K562 (cell line): ENCODE results near the gene XIRP2. TPM values are rescaled to one million over a fixed set of nuclear protein-coding genes. Genes with fewer than 3 reads are reported as not detected.

Experiments
- ATAC-seq: fragments of 200-7000 bp; cut with Tn5 transposase; 3 replicates; pipeline ENCODE4 v1.9.1; 2020; ENCODE audit warnings: moderate library complexity
- BruUV-seq: library from RNA; stranded (reverse); fragments of 400-500 nt; replicated peaks from 2 replicates; lab custom pipeline; 2021; lab: Mats Ljungman, UMichigan
- CTCF ChIA-PET: fragments of 300-600 bp; formaldehyde crosslinking; extraction: SDS; loops from one replicate; lab custom pipeline; 2021; ENCODE audit warnings: low intra/inter-chr PET ratio; lab: Yijun Ruan, JAX
- POLR2A ChIA-PET: fragments of 300-600, 350-650 bp; sonication (Branson Sonifier 250); formaldehyde crosslinking; extraction: SDS; loops from one replicate; lab custom pipeline; 2021; ENCODE audit warnings: antibody characterized with exemption, inconsistent platforms; lab: Yijun Ruan, JAX
- DNase-seq, 4 experiments: peaks; one replicate each; pipeline versions ENCODE4 v3.0.0 to v3.0.0-alpha.2; 2011 to 2018; ENCODE audit warnings: low spot score in 3 of 4, mixed read lengths in 3 of 4; ENCODE audit errors: extremely low read depth in 1 of 4
- FAIRE-seq: peaks from 2 replicates; lab custom pipeline; 2011; peaks lifted over from hg19 to GRCh38; lab: Jason Lieb, UNC
- H2AFZ ChIP-seq: 2 replicates; pipeline ENCODE4 v1.6.0; 2011; ENCODE audit warnings: low read depth, low read length, control low read depth, inconsistent platforms
- H3K27ac ChIP-seq: fragments of 200-600 bp; 3 replicates; pipeline ENCODE4 v1.8.0; 2011; ENCODE audit warnings: low read depth, mild to moderate bottlenecking, control low read depth, inconsistent platforms, low read length, moderate library complexity, mixed read lengths; ENCODE audit errors: extremely low read depth
- H3K27me3 ChIP-seq, 2 experiments: fragments of 300-600 bp in 1 of 2; 2 replicates in 1 of 2; 3 replicates in 1 of 2; pipeline versions ENCODE4 v1.6.0 to v1.8.0; 2011; ENCODE audit warnings: inconsistent platforms in 2 of 2, low read length in 2 of 2, mild to moderate bottlenecking in 1 of 2, mixed read lengths in 1 of 2, moderate library complexity in 1 of 2; ENCODE audit not compliant: control insufficient read depth in 2 of 2, insufficient read depth in 2 of 2
- H3K36me3 ChIP-seq: fragments of 300-600 bp; 3 replicates; pipeline ENCODE4 v1.8.0; 2011; ENCODE audit warnings: mild to moderate bottlenecking, low read length, inconsistent platforms; ENCODE audit not compliant: control insufficient read depth, insufficient read depth
- H3K4me1 ChIP-seq, 2 experiments: fragments of 200-600 bp in 1 of 2; replicated peaks in 1 of 2; 2 replicates in 1 of 2; 3 replicates in 1 of 2; pipeline versions ENCODE4 v1.5.1 to v1.8.0; 2011; ENCODE audit warnings: inconsistent platforms in 2 of 2, low read length in 2 of 2, mild to moderate bottlenecking in 1 of 2, mixed read lengths in 1 of 2, moderate library complexity in 1 of 2; ENCODE audit not compliant: control insufficient read depth in 2 of 2, insufficient read depth in 2 of 2
- H3K4me2 ChIP-seq: 2 replicates; pipeline ENCODE4 v1.6.1; 2011; ENCODE audit warnings: low read length, control low read depth, inconsistent platforms, mixed read lengths; ENCODE audit not compliant: insufficient read depth
- H3K4me3 ChIP-seq: fragments of 200-600 bp; sonication (generic), shearing (Covaris generic); 2 replicates; pipeline ENCODE4 v1.5.1; 2016; ENCODE audit warnings: control low read depth, inconsistent platforms
- H3K79me2 ChIP-seq: fragments of 200-600 bp; 3 replicates; pipeline ENCODE4 v1.8.0; 2011; ENCODE audit warnings: low read length, inconsistent platforms; ENCODE audit not compliant: control insufficient read depth, insufficient read depth
- H3K9ac ChIP-seq, 2 experiments: 2 replicates each; pipeline versions ENCODE4 v1.6.0 to v1.6.1; 2011; ENCODE audit warnings: low read depth in 2 of 2, low read length in 2 of 2, control low read depth in 1 of 2, inconsistent platforms in 1 of 2, mild to moderate bottlenecking in 1 of 2, mixed read lengths in 1 of 2; ENCODE audit not compliant: insufficient read depth in 1 of 2
- H3K9me1 ChIP-seq: one replicate; pipeline ENCODE4 v1.6.0; 2011; ENCODE audit warnings: inconsistent platforms, mild to moderate bottlenecking, low read length, moderate library complexity; ENCODE audit not compliant: control insufficient read depth, insufficient read depth
- H3K9me3 ChIP-seq: replicated peaks from 2 replicates; pipeline ENCODE4 v1.5.1; 2011; ENCODE audit warnings: low read depth, low read length, inconsistent platforms; ENCODE audit not compliant: control insufficient read depth, insufficient read depth
- H4K20me1 ChIP-seq: replicated peaks from 2 replicates; pipeline ENCODE4 v1.6.1; 2011; ENCODE audit warnings: low read length, inconsistent platforms, mixed read lengths; ENCODE audit not compliant: control insufficient read depth, insufficient read depth
- CTCF ChIP-seq, 3 experiments: IDR thresholded peaks in 2 of 3; conservative IDR thresholded peaks in 1 of 3; 2 replicates each; pipeline ENCODE4 v1.5.1; 2011 to 2012; ENCODE audit warnings: low read length in 3 of 3, mild to moderate bottlenecking in 3 of 3, control low read depth in 2 of 3, improper control_type of control experiment in 1 of 3, inconsistent platforms in 1 of 3, low read depth in 1 of 3, mixed read lengths in 1 of 3, moderate library complexity in 1 of 3; ENCODE audit not compliant: insufficient read depth in 2 of 3
- CXXC5 ChIP-seq: fragments of 250-450 bp; sonication (Bioruptor Pico); IDR thresholded peaks from 2 replicates; pipeline ENCODE4 v1.8.0; 2022; ENCODE audit warnings: inconsistent platforms, mild to moderate bottlenecking, moderate library complexity
- EP400 ChIP-seq: fragments of 450-650 bp; IDR thresholded peaks from 2 replicates; pipeline ENCODE4 v1.6.1; 2017; ENCODE audit warnings: antibody characterized with exemption, mild to moderate bottlenecking, moderate library complexity
- HDGF ChIP-seq: fragments of 450-650 bp; IDR thresholded peaks from 2 replicates; pipeline ENCODE4 v1.6.1; 2016
- HNRNPH1 ChIP-seq: fragments of 200-400 bp; formaldehyde crosslinking; optimal IDR thresholded peaks from 2 replicates; pipeline ENCODE3; 2017; ENCODE audit warnings: low read depth, mild to moderate bottlenecking, low read length, moderate library complexity
- KLF6 ChIP-seq: fragments of 250-450 bp; sonication (Bioruptor Pico); IDR thresholded peaks from 2 replicates; pipeline ENCODE4 v1.4.0; 2020; ENCODE audit warnings: mild to moderate bottlenecking, moderate library complexity, borderline replicate concordance
- NCOA6 ChIP-seq: fragments of 450-650 bp; IDR thresholded peaks from 2 replicates; pipeline ENCODE4 v1.6.1; 2017; ENCODE audit warnings: mild to moderate bottlenecking
- TSC22D4 ChIP-seq: fragments of 450-650 bp; IDR thresholded peaks from 2 replicates; pipeline ENCODE4 v1.6.1; 2016; ENCODE audit warnings: missing genetic modification characterization, missing biosample characterization, control low read depth
- WGBS: fragments of 100-300 bp; shearing (Covaris generic); methylation state at CpG from one replicate; pipeline ENCODE4 v1.1.6; 2016; ENCODE audit warnings: low coverage, mixed read lengths; ENCODE audit not compliant: insufficient coverage; ENCODE audit errors: missing lambda C conversion rate; 5-methylcytosine and 5-hydroxymethylcytosine counted together
- in situ Hi-C: fragments of 300-500 bp; cut with MboI; formaldehyde crosslinking; loops from 4 replicates; pipeline ENCODE4 v1.15.0; 2018; ENCODE audit warnings: inconsistent platforms, mixed read lengths
- intact Hi-C: fragments of 100-400 bp; cut with micrococcal nuclease; formaldehyde crosslinking; loops from 2 replicates; pipeline ENCODE4 v1.14.2; 2022
- polyA plus RNA-seq, 8 experiments: library from polyadenylated mRNA; depleted of rRNA in 4 of 8; stranded (reverse) in 5 of 8; unstranded in 3 of 8; fragments of >200 nt; fragmentation: Nextera tagmentation in 2 of 8; fragmentation: Illumina TruSeq in 1 of 8; extraction: Ambion mirVana in 2 of 8; extraction: Trizol in 1 of 8; gene quantifications; 2 replicates each; pipeline versions ENCODE4 v1.2.1 to v1.2.3, GENCODE V29; 2011 to 2014; ENCODE audit warnings: inconsistent platforms in 1 of 8, missing spikeins in 1 of 8
- total RNA-seq, 7 experiments: library from RNA; depleted of rRNA in 6 of 7; stranded (reverse); fragments of >200 nt in 6 of 7; fragmentation: Illumina TruSeq in 2 of 7; extraction: Trizol in 2 of 7; gene quantifications; 2 replicates each; pipeline versions ENCODE4 v1.2.1 to v1.2.3, GENCODE V29; 2011 to 2021; ENCODE audit warnings: low replicate concordance in 1 of 7
- TF ChIP-seq, protein P1 (sequence below): sonication (generic); formaldehyde crosslinking; IDR thresholded peaks from 2 replicates; pipeline ENCODE4 v1.8.1; 2023; ENCODE audit warnings: mild to moderate bottlenecking, missing genetic modification reagents, moderate library complexity

XIRP2 gene
- total and polyA plus RNA-seq, 9 of the 15 experiments (the other 6 are each of a cell fraction or from before 2014, with no cell fraction given) = 0.04 to 0.10 (median 0.04) TPM; not detected in 2

GRCh38 chr2:166899676-166900075 is 11.4 kb downstream of the XIRP2 start:
- intact Hi-C loops = no loop called here
- no peaks in the 10 kb centered on the region for H3K27me3 ChIP-seq
- no peak overlapping the region for H2AFZ ChIP-seq
- H3K79me2 ChIP-seq = no peaks in the 10 kb centered on the region
- H3K9ac ChIP-seq = no peak overlapping the region
- no TSS peak for BruUV-seq
- TF ChIP-seq NCOA6 (no peak), CXXC5 (CRISPR knock-in tag) (no peak), CTCF (IDR thresholded peaks at IDR 0.05 in 2 of 3, conservative IDR thresholded peaks at IDR 0.05 in 1 of 3; ENCODE audit: insufficient read depth in 2 of 3, low read depth in 1 of 3, low read length in 3 of 3) (no peak), KLF6 (CRISPR knock-in tag) (no peak), HDGF (no peak), TSC22D4 (tag) (no peak), EP400 (no peak), HNRNPH1 (no peak)
- TF ChIP-seq, protein P1, sequence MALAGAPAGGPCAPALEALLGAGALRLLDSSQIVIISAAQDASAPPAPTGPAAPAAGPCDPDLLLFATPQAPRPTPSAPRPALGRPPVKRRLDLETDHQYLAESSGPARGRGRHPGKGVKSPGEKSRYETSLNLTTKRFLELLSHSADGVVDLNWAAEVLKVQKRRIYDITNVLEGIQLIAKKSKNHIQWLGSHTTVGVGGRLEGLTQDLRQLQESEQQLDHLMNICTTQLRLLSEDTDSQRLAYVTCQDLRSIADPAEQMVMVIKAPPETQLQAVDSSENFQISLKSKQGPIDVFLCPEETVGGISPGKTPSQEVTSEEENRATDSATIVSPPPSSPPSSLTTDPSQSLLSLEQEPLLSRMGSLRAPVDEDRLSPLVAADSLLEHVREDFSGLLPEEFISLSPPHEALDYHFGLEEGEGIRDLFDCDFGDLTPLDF (CRISPR knock-in tag) = no peak
- no peaks in the 10 kb centered on the region for H3K9me1 ChIP-seq
- ATAC-seq = no peak
- in situ Hi-C loops = no loop called here
- CTCF ChIA-PET = no interaction called here
- no peak overlapping the region for H3K4me2 ChIP-seq
- POLR2A ChIA-PET = no interaction called here
- no peaks in the 10 kb centered on the region for H3K9me3 ChIP-seq
- H3K27ac ChIP-seq = no peak overlapping the region
- no peak for DNase-seq
- no peak overlapping the region for H3K4me3 ChIP-seq
- H4K20me1 ChIP-seq = no peaks in the 10 kb centered on the region
- no peaks in the 10 kb centered on the region for H3K36me3 ChIP-seq
- no peaks in the 10 kb centered on the region for H3K4me1 ChIP-seq
- 2% methylated on average over 5 of the region's 5 CpGs for WGBS
- no peak for FAIRE-seq
